Astrocyte of the spinal cord (primary cell): ENCODE measurements around the gene ABHD14A.

ENCODE experiments used
- DNase-seq: peaks from one replicate; pipeline ENCODE4 v3.0.0; 2011; ENCODE audit warnings: low read depth, low spot score
- H3K4me3 ChIP-seq: 2 replicates; pipeline ENCODE4 v1.5.1; 2011; ENCODE audit warnings: low read depth, mild to moderate bottlenecking, low read length, moderate library complexity
- CTCF ChIP-seq: IDR thresholded peaks from 2 replicates; pipeline ENCODE4 v1.5.1; 2012; ENCODE audit warnings: low read depth, mild to moderate bottlenecking, low read length, inconsistent platforms
- in situ Hi-C: cut with HindIII; loops from 2 replicates; pipeline ENCODE4 v1.10.0; 2017; ENCODE audit warnings: low sequenced_read_pairs

ABHD14A gene

GRCh38 chr3:51958603-51959521 lies 16.0 kb upstream of the ABHD14A start:
- H3K4me3 ChIP-seq, result no peak overlapping the region
- DNase-seq, result no peak
- TF ChIP-seq CTCF, result no peak
- in situ Hi-C loops, result no loop called here

DNA sequence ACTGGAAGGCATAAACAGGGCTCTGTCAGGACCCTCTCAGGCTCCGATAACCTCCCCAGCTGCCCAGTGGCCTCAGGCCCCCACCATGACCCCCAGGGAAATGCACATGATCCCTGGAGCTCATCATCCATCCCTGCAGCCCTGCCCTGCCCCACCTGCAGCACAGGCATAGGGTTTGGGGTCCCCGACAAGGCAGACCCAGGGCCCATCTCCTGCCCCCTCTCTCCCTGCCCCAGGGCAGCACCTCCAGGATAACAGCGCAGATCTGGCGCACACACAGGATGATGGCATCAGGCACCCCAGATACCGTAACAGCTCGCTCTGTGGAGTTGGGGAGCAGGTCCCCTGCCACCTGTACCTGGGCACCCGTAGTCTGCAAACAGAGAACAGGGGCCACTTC lies 15.2 kb upstream of the ABHD14A start:
- no peak for TF ChIP-seq CTCF
- no peak overlapping the region for H3K4me3 ChIP-seq
- DNase-seq, result no peak
- in situ Hi-C loops, result no loop called here

DNA sequence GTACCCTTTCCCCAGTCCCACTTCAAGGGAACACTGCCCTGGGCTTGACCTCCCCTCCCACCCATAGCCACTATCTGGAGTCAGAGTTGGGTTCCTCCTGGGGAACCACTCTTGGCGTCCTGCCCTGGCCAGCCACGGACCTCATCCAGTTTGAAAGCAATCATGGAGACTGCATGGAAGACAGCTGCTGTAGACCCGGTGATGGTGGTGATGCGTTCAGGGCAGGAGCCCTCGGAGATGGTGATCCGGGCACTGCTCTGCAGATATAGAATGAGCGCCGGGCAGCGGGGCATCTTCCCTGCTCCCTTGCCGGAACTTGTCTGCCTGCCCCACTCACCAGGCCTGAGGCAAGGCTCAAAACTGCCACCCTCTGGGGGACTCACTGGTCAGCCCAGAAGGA lies 14.5 kb upstream of the ABHD14A start:
- in situ Hi-C loops, result no loop called here
- no peak overlapping the region for H3K4me3 ChIP-seq
- DNase-seq, result no peak
- TF ChIP-seq CTCF, result no peak

- no peak overlapping the region for H3K4me3 ChIP-seq
- TF ChIP-seq CTCF, result no peak
- DNase-seq, result no peak
- in situ Hi-C loops, result no loop called here
These were observed 13.9 kb upstream of the ABHD14A start for GRCh38 chr3:51961011-51961410.

DNA sequence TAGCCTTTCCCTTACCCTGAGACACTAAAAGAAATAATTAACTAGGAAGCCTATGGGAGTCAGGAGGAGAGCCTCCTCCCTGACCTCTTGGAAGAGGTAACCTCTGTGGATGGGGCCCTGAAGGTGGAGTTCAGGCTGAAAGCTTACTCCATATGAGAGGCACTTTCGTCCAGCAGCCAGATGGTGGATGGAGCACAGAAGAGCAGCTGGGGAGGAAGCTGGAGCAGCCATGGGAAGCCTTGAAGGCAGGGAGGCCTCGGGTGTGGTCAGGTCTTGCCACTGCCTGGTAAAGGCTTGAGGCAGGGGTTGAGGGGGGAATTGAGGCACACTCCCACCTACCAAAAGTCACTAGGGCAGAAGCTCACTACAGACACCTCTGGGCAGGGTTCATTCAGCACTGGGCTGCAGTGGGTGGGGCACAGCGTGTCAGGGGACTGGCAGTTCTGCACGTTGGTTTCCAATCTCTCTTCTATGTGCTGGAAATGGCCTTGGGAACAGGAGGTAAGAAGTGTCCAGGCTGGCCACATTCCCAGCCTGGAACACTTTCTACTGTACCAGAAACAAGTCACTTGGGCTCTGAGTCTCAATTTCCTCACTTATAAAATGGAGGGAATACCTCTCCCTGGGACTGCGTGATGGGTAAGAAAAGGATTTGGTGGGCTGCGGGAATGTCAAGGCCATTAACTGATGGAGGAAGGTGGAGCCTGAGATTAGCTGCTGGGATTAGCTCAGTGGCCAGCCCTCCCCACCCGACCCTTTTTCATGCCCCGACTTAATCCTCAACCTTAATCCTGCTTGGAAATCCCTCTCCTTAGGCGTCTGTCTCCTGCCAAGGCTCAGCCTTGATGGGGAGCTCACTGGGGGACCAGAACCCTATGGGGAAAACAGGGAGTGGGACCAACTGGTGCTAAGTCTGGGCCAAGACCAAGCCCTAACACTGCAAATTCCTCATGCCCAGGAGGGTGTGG lies 13.0 kb upstream of the ABHD14A start:
- H3K4me3 ChIP-seq, result no peak overlapping the region
- in situ Hi-C loops, result no loop called here
- TF ChIP-seq CTCF, result no peak
- no peak for DNase-seq

GRCh38 chr3:51962854-51963530 lies 11.9 kb upstream of the ABHD14A start:
- in situ Hi-C loops, result no loop called here
- no peak for DNase-seq
- H3K4me3 ChIP-seq, result no peak overlapping the region
- TF ChIP-seq CTCF, result no peak
